GM18907 (cell line): ENCODE data around the gene NPC2.
"Not testable (repeated sequence)": the region's sequence is repeated elsewhere in the genome, so short reads cannot be mapped to it uniquely, and the experiment has no call there.

ENCODE experiments used
- ATAC-seq: cut with Tn5 transposase; IDR thresholded peaks from one replicate; pipeline ENCODE4 v1.9.1; 2021; ENCODE audit warnings: mild to moderate bottlenecking, moderate library complexity; ENCODE audit not compliant: unreplicated experiment

NPC2 gene

DNA sequence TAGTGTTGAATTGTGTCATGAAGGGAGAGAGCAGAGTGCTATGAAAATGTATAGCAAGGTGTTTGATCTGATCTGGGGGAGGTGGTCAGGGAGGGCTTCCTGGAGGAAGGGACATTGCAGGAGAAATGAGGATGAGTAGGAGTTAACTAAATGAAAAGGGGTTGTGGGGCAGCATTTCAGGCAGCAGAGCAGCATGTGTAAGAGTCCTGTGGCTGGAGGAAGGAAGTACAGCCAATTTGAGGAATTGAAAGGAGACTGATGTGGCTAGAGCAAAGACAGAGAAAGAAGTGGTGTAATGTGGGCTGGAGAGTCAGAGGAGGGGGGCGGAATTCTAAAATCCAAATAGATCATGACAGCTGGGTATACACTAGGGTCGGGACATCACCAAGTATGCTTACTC is 20.5 kb downstream of the NPC2 start:
- no peak for ATAC-seq

DNA sequence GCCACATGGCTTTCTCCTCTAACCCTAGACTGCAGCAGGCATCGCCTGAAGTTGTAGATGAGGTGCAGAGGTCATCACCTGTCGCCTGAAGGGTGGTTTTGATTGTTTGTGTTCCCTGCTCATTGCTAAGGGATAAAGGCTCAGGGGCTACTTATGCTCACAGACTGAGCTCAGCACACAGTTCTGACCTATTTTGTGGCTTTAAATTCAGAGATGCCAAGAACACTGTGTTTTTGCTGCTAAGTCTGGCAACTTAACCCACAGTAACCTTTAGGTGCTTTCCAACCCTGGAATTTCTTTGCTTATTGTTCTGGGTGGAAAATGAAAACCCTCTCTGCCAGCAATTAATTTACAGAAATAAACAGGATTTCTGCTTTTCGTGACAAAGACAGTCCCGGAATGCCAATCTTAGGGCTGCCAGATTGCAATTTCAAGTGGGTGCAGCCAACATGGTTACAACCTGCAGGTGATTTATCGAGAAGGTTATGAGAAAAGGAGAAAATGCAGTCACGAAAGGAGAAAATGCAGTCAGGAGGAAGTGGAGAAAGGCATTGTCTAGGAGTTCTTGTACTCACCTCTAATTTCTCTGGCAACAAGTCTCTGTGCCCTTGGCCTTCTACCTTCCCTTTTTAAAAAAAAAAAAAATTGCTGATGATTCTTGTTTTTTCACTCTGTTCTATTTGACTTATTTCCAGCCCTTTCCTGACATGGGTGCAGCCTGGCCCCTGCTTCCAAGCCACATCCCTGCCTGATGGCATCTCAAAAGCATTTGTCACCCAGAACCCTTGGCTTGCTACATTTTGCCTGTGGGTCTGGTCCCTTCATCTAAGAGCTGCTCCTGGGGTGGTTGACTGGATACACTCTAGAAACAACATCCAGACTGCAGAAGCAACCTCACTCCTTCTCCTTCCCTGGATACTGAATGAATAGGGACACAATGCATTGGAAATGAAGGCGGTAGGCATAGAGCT is 23.3 kb downstream of the NPC2 start:
- no peak for ATAC-seq

DNA sequence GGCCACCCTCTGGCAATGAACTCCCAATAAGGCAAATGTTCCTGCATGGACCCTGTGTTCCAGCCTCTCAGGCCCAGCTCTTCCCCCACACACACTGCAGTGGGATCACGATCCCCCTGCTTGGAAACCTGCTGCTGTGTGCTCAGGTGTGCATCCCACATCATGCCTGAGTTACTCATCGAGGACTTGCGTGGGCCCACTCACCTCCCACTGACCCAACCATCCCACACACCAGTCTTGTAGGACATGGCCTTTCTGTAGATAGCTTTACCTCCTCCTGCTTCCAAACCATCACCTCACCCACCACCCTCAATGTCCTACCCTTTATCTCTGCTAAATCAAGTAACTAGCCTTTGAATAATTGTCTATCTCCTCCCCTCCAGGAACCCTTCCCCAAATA is 24.6 kb downstream of the NPC2 start:
- ATAC-seq, result no peak

GRCh38 chr14:74465335-74465734 is 27.8 kb downstream of the NPC2 start:
- ATAC-seq, result no peak

DNA sequence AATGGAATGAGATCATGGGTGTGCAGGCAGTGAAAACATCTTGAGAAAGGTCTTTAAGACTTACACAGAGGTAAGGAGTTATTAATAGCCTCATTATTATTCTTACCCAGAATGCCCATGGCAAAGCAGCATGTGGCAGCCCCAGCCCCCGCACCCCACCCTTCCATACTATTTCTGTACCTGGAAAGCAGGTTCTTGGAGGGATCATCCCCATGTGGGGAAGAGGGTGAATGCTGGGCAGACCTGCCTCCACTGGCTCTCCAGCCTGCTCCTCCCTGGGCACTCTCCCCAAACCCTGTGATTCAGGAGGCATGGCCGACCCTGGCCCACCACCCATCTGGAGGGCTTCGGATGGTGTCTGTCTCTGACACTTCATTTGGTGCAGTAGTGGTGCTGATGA is 28.3 kb downstream of the NPC2 start:
- no peak for ATAC-seq

- ATAC-seq, result no peak
These were observed 29.4 kb downstream of the NPC2 start for GRCh38 chr14:74463697-74464096.

DNA sequence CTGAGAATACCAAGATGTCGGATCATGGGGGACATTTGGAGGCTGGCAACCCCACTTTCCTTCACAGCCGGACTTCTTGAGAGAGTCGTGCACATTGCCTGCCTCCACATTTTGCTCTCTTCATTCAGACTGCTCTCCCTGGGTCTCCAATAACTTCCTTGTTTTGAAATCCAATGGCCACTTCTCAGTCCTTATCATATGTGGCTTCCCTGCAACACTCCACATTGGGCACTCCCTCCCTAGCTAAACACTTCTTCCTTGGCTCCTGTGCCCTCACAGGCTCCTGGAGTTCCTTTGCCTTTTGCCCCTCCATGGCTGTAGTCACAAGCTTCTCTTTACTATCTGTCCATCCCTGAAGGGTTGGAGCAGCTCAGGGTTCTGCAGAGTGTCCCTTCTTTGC is 30.1 kb downstream of the NPC2 start:
- ATAC-seq, result no peak

- ATAC-seq, result no peak
These were observed 33.1 kb downstream of the NPC2 start for GRCh38 chr14:74459976-74460375.

DNA sequence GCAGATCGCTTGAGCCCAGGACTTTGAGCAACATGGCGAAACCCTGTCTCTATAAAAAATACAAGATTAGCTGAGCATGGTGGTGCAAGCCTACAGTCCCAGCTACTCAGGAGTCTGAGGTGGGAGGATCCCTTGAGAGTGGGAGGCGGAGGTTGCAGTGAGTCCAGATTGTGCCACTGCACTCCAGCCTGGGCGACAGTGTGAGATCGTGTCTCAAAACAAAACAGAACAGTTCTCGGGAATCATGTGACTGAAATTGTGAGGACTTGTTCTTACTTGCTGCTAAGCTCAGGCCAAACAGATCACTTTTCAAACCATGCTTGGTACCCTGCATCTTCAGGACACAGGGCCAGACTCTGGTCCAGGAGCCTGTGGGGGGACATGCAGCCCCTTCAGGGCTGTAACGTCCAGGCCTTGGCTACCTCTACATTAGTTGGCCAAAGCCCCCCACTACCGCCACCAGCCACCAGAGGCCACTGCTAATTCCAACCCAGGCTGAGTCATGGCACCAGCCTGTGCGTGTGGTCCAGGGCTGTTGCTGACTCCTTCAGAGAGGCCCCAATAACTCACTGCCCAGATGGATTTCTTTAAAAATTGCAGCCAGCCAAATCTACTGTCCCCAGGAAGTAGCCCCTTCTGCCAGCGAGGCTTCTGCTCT is 33.7 kb downstream of the NPC2 start:
- ATAC-seq, result no peak

DNA sequence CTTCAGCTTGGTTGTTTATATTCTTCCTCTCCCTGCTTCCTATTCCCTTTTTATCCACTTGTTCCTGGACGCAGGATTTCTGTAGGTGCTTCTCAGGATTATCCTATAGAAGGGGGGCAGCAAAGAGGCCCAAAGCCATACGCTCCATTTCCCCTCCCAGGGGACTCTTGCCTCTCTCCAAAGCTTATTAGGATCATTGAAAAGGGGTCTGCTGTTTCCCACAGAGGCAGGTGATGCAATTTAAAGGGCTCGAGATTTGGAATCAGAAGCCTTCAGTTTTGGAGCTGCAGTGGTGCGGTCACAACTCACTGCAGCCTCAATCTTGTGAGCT is 35.6 kb downstream of the NPC2 start:
- no peak for ATAC-seq

DNA sequence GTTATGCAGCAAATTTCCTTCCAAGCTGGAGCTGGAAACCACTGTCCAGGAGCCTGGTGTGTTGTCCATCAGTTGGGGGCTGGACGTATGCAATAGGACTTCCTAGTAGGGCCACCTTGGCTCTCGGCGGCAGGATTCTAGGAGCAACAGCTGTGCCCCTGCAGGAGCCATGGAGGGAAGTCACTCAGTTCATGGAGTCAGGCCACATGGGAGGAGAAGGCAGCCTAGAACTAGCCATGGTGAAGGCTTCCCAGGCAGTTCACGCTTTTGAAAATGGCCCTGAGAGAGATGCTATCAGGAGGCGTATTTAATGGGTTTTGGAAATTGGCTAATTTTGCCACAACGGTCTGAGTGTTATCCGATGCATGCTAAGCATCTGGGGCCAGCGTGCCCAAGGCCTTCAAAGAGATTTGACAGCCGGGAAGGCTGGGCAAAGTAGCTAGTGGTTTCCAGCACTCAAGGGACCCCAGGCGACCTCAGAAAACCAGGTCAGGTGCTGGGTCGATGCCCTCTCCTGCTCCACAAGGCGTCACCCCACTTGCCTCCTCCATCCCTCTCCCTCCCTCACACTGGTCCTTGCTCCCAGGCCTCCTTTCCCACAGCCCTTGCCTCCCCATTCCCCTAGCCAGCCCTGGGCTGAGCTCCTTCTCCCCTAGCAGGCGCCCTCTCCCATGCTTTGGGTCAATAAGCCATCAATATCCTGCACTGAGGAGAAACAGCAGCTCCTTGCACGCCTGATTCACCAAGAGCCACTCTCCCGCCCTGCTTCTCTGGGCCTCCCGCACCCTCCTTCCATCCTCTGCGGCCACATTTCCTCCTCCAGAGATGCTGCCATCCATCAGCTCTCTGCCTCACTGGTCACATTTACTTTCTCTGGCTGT is 36.2 kb downstream of the NPC2 start:
- ATAC-seq, result no peak

GRCh38 chr14:74454397-74454796 is 38.7 kb downstream of the NPC2 start:
- not testable (repeated sequence) for ATAC-seq

- no peak for ATAC-seq
These were observed 48.2 kb downstream of the NPC2 start for GRCh38 chr14:74444866-74445265.

DNA sequence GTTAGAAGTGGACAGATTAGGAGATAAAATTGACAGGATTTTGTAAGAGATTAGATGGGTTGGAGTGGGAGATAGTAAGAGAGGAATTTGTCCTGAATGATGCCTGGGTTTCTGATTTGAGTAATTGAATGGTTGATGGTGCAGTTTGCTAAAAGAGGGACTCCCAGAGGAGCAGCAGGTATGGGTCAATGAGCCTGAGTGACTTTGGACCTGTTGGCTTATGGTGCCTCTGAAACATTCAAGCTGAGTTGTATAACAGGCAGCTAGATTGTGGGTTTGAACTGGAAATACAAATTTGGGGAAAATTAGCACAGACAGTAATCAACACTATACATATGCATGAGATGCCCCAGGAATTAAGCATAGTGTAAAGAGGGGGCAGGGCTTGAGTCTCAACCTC is 50.3 kb downstream of the NPC2 start:
- no peak for ATAC-seq

- ATAC-seq, result no peak
These were observed 52.0 kb downstream of the NPC2 start for GRCh38 chr14:74441113-74441512.

DNA sequence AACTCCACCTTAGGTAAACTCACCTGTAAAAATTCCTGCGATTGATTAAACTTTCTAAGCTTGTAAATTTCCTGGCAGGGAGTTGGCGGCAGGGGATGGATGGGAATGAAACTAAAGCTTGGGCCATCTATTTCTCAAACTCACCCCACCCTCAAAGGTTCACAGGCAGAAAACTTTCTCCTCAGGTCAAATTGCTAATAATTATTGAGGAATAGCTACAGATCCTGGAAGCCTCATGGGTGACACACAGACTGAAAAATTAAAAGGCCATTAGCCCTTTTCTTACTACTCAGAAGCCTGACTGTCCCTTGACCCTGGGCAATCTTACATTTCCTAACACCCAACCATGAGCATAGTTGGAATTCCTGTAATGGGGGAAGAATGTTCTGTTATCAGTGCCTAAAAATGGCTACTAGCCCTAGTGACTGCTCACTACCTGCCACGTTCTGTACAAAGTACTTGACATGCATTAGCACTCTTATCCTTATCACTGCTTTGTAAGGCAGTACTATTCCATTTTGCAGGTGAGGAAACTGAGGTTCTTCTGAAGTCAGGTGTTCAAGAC is 54.7 kb downstream of the NPC2 start:
- no peak for ATAC-seq

DNA sequence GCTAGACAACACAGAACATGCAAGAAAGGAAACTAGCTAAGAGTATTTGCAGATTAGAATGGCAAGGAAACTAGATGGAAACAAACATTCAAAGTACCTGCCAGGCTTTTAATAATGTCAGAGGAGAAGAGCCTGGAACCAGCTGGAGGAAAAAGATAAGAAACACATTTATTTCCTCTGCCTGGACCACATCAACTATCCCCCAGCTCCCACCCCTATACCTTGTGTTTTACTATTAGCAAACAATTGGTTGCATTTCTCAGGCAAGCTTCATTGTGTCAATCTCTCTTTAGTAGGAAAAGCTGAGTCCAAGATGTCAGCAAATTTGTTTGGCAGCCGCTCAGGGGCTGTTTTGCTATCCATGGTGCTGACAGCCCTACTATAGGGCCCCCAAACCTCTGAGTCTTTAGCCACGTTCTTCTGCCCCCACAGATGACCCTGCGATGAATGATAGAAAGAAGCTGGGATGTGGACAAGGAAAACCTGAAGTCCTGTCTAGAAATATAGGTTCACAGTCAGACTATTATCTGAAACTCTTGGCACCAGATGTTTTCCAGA is 55.5 kb downstream of the NPC2 start:
- no peak for ATAC-seq

GRCh38 chr14:74434294-74434693 is 58.8 kb downstream of the NPC2 start:
- ATAC-seq, result no peak

DNA sequence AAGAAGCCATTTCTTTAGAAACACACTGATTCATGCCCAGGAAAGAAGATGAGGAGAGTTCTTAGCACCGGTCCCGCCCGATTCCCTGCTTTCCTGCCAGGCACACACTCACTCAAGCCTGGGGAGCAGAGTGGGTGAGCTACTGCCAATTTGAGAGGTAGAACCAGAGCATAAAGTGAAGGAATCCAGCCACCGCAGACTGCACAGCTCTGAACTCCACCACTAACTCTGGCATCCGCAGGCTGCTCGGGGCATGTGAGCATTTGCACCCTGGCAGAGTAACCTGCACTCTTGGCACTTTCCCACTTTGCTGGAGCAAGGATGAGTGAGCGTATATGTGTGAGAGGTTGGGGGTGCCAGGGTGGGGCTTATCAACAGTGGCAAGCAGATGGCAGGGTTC is 63.1 kb downstream of the NPC2 start:
- no peak for ATAC-seq
